ELF-1 (cell line): Measurements from ENCODE around the gene ANKRD36.
A peak's percentile ranks its signal among the peaks of the same experiment; 100 is the strongest.
"Not testable (repeated sequence)": the region's sequence is repeated elsewhere in the genome, so short reads cannot be mapped to it uniquely, and the experiment has no call there.

Experiments
- DNase-seq: peaks from one replicate; pipeline ENCODE4 v3.0.0-alpha.2; 2016; ENCODE audit warnings: low read depth, low spot score

Gene ANKRD36

DNA sequence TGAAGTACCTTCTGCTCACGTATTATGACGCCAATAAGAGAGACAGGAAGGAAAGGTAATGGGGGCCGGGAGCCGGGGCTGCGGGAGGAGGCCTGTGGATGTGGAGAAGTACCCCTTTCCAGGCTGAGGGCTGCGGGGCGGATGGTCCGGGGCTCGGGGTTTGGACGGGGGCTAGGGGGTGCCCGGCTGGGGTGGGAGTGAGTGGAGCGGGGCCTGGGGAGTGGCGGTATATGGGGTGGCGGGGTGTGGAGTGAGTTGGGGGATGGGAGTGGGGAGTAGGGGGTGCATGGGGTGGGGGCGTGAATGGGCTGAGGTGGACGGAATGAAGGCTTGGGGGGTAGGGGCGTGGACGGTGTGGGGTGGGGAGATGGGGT is 916 bp downstream of the ANKRD36 start:
- DNase-seq: not testable (repeated sequence)

DNA sequence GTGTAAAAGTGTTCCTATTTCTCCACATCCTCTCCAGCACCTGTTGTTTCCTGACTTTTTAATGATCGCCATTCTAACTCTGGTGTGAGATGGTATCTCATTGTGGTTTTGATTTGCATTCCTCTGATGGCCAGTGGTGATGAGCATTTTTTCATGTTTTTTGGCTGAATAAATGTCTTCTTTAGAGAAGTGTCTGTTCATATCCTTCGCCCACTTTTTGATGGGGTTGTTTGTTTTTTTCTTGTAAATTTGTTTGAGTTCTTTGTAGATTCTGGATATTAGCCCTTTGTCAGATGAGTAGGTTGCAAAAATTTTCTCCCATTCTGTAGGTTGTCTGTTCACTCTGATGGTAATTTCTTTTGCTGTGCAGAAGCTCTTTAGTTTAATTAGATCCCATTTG is 16.1 kb downstream of the ANKRD36 start:
- not testable (repeated sequence) for DNase-seq

DNA sequence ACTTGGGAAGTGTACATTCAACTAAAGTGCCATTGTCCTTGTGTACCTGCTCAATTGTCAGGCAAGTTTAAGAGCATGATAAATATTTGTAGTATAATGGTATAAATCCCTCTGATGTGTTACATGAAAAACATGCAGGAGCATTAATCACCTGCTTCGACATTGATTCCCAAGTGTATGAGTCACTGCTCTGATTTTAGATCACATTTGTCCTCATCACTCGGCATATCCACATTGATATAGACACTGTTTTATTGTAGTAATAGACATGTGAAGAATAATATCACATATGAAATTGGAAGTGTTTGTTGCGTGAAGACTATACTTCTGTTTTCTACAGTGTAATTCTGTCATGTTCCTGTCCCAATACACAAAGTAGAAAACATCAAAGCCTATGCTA is 31.1 kb downstream of the ANKRD36 start:
- not testable (repeated sequence) for DNase-seq

DNA sequence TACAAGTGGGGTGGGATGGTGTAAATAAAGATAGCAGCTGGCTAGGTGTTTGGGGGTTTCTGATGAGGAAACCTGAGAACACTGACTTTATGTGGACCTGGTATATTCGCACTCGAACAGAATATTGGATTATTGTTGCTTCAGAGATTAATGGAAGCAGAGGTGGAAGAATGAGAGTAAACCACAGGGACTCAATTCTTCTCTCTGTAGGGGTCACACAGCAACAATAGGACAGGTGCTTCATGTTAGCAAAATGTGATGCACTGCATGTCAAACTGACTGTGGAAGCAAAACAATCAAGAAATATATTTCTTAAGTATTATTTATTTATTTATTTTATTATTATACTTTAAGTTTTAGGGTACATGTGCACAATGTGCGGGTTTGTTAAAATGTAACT is 53.6 kb downstream of the ANKRD36 start:
- DNase-seq: not testable (repeated sequence)

DNA sequence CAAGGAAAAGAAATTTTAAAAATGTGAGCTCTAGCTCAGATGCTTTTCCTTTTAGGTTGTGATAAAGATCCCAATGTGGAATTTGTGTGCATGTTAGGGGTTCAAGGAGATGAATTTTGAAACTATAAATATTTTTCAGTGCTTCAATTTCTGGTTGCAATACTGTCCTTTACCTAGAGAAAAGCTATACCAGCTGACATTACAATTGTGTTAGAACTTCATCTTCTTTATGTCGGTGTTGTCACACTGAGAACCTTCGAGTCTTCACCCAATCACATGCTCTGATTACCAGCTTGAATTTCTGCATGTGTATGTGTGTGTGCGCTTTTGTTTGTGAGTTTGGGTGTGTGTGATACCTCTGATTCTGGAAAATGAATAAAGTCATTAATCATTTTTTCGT is 55.0 kb downstream of the ANKRD36 start:
- not testable (repeated sequence) for DNase-seq

DNA sequence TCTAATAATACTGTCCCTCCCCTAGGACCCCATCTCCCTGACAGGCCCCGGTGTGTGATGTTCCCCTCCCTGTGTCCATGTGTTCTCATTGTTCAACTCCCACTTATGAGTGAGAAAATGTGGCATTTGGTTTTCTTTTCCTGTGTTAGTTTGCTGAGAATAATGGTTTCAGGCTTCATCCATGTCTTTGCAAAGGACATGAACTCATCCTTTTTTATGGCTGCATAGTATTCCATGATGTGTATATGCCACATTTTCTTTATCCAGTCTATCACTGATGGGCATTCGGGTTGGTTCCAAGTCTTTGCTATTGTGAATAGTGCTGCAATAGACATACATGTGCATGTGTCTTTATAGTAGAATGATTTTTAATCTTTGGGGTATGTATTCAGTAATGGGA is 55.6 kb downstream of the ANKRD36 start:
- not testable (repeated sequence) for DNase-seq

DNA sequence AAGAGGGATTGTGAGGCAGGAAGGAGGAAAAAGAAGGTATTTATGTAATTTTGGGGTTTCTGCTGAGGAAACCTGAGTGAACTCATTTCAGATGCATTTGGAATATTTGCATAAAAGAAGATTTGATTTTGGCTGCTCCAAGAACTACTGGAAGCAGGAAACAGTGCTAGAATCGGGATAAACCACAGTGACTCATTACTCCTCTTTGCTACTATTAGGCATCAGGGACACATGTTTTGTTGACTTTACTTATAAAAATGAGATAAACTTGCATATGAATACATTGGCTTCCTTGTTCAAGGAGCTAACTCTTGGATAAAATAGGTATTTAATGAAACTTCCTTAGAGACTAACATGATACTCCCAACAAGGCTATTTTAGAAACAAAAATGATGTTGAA is 67.4 kb downstream of the ANKRD36 start:
- not testable (repeated sequence) for DNase-seq

DNA sequence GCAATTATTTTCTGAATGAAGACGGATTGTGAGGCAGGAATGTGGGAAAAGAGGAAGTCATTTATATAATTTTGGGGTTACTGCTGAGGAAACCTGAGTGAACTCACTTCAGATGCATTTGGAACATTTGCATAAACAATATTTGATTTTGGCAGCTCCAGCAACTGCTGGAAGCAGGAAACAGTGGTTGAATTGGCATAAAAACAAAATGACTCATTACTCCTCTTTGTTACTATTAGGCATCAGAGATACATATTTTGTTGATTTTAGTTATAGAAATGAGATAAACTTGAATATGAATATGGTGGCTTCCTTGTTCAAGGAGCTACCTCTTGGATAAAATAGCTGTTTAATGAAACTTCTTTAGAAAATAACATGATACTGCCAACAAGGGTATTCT is 82.4 kb downstream of the ANKRD36 start:
- DNase-seq: not testable (repeated sequence)

DNA sequence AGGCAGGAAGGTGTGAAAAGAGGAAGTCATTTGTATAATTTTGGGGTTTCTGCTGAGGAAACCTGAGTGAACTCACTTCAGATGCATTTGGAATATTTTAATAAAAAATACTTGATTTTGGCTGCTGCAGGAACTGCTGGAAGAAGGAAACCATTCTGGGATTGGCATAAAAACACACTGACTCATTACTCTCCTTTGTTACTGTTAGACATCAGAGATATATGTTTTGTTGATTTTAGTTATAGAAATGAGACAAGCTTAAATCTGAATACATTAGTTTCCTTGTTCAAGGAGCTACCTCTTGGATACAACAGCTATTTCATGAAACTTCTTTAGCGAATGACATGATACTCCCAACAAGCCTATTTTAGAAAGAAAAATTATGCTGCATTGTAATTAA is 84.3 kb downstream of the ANKRD36 start:
- DNase-seq: not testable (repeated sequence)

DNA sequence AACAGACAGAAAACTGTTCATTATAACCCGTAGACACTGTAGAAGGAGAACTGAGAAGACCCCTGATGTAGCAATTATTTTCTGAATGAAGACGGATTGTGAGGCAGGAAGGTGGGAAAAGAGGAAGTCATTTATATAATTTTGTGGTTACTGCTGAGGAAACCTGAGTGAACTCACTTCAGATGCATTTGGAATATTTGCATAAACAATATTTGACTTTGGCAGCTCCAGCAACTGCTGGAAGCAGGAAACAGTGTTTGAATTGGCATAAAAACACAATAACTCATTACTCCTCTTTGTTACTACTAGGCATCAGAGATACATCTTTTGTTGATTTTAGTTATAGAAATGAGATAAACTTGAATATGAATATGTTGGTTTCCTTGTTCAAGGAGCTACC is 87.9 kb downstream of the ANKRD36 start:
- not testable (repeated sequence) for DNase-seq

DNA sequence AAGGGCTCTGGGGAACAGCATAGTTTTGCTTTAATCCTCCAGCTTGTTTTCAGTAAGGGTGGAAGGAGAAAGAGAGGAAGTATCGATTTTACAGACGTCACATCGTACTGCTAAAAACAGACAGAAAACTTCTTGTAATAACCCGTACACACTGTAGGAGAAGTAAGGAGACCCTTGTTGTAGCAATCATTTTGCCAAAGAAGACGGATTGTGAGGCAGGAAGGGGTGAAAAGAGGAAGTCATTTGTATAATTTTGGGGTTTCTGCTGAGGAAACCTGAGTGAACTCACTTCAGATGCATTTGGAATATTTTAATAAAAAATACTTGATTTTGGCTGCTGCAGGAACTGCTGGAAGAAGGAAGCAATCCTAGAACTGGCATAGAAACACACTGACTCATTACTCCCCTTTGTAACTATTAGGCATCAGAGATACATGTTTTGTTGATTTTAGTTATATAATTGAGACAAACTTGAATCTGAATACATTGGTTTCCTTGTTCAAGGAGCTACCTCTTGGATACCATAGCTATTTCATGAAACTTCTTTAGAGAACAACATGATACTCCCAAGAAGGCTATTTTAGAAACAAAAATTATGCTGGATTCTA is 89.8 kb downstream of the ANKRD36 start:
- not testable (repeated sequence) for DNase-seq

DNA sequence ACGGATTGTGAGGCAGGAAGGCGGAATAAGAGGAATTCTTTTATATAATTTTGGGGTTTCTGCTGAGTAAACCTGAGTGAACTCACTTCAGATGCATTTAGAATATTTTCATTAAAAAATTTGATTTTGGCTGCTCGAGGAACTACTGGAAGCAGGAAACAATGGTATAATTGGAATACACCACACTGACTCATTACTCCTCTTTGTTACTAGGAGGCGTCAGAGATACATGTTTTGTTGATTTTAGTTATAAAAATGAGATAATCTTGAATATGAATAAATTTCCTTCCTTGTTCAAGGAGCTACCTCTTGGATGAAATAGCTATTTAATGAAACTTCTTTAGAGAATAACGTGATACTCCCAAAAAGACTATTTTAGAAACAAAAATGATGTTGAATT is 97.4 kb downstream of the ANKRD36 start:
- DNase-seq: no peak

DNA sequence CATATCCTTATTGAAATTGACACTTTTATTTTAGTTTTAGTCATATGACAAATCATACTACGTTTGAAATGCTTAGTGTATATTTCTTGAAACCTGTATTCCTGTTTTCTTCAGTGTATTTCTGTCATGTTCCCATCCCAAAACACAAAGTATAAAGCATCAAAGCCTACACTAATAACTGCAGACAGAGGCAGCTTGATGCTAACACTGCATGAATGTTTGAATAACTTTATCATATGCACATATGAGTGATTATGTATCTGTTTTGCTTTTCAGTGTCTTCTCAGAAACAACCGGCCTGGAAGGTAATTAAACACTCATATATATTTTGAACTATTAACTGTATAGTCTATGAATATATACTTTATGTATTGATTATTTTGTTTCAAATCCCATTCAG is 102.1 kb downstream of the ANKRD36 start:
- not testable (repeated sequence) for DNase-seq

DNA sequence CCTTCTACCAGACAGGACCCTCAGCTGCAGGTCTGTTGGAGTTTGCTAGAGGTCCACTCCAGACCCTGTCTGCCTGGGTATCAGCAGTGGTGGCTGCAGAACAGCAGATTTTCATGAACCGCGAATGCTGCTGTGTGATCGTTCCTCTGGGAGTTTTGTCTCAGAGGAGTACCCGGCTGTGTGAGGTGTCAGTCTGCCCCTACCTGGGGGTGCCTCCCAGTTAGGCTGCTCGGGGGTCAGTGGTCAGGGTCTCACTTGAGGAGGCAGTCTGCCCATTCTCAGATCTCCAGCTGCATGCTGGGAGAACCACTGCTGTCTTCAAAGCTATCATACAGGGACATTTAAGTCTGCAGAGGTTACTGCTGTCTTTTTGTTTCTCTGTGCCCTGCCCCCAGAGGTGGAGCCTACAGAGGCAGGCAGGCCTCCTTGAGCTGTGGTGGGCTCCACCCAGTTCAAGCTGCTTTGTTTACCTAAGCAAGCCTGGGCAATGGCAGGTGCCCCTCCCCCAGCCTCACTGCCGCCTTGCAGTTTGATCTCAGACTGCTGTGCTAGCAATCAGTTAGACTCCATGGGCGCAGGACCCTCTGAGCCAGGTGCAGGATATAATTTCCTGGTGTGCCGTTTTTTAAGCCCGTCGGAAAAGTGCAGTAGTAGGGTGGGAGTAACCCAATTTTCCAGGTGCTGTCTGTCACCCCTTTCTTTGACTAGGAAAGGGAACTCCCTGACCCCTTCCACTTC is 118.1 kb downstream of the ANKRD36 start:
- DNase-seq: not testable (repeated sequence)

DNA sequence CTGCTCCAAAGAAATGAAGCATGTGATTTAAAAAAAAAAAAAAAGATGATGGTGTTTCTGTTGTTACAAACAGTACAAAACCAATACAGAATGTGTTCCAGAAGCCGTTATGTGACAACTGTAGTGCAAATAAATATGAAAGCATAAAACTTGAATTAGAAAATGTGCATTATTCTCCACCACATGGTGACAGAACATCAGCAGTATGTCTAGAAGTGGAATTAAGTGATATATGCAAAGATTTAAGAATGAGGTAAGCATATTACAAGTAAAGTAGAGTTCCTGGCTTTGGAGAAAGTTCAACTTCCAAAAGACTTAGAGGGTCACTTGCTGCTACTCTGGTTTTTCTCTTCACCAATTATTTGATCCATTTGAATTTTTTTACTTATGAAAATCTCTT is 120.0 kb downstream of the ANKRD36 start:
- DNase-seq: not testable (repeated sequence)

DNA sequence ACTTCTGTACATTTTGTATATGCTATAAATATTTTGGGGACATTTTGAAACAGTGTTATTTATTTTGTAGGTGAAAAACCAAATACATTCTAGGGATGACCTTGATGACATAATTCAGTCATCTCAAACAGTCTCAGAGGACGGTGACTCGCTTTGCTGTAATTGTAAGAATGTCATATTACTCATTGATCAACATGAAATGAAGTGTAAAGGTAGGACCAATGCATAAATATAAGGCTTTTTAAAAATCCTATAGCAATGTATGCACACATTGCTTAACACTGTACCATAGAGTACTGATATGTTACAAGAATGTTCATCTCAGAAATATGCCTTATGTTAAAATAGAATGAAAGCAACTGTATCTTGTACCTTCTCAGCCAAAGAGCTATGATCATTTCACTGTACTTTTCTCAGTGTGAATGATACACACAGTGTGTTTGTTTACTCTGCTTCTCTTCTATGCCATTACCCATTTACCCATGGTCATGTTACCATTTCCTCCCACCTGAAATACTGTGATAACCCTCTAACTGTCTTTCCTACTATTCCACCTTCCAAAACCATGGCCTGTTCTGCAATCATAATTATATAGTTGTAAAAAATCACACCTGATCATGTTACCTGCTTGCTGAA is 120.8 kb downstream of the ANKRD36 start:
- not testable (repeated sequence) for DNase-seq

DNA sequence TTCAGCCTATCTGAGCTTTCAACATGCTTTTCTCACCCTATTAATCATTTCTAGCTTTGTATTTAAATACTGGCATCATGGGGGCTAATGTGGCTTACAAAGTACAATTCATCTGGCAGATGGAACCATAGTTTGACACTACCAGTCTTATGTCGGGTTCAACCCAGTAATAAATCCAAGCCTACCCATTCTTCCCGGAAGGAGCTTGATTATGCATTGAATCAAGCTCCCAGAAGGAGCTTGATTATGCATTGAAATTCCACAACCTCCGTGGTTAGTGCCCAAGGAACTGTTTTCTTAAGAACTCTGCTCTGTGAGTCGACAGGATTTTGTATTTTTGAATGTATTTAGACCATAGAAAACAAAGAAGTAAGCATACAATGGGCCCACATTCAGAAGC is 148.2 kb downstream of the ANKRD36 start:
- not testable (repeated sequence) for DNase-seq

DNA sequence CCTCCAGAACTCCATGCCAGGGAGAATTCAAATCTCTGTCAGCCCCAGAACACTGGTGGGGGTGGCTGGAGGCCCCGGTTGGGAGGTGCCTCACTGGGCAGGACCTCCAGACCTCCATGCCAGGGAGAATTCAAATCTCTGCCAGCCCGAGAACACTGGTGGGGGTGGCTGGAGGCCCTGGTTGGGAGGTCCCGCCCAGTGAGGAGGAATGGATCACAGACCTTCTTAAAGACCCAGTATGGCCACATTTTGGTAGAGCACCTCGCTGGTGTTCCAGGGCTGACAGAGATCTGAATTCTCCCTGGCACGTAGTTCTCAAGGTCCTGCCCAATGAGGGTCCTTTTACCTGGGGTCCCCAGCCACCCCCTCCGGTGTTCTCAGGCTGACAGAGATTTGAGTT is 153.5 kb downstream of the ANKRD36 start:
- not testable (repeated sequence) for DNase-seq

DNA sequence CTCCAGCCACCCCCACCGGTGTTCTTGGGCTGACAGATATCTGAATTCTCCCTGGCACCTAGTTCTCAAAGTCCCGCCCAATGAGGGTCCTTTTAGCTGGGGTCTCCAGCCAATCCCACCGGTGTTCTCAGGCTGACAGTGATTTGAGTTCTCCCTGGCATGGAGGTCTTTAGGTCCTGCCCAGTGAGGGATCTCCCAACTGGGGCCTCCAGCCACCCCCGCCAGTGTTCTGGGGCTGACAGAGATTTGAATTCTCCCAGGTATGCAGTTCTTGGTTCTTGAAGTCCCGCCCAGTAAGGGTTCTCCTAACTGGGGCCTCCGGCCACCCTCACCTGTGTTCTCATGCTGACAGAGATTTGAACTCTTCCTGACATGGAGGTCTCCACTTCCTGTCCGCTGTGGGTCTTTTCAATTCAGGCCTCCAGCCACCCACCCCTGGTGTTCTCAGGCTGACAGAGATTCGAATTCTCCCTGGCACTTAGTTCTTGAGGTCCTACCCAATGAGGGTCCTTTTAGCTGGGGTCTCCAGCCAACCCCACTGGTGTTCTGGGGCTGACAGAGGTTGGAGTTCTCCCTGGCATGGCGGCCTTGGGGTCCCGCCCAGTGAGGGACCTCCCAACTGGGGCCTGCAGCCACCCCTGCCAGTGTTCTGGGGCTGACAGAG is 154.6 kb downstream of the ANKRD36 start:
- peak; percentile 1 for DNase-seq

DNA sequence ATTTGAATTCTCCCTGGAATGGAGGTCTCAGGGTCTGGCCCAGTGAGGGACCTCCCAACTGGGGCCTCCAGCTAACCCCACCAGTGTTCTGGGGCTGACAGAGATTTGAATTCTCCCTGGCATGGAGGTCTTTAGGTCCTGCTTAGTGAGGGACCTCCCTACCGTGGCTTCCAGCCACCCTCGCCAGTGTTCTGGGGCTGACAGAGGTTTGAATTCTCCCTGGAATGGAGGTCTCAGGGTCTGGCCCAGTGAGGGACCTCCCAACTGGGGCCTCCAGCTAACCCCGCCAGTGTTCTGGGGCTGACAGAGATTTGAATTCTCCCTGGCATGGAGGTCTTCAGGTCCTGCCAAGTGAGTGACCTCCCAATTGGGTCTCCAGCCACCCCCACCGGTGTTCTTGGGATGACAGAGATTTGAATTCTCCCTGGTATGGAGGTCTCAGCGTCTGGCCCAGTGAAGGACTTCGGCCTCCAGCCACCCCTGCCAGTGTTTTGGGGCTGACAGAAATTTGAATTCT is 155.2 kb downstream of the ANKRD36 start:
- DNase-seq: not testable (repeated sequence)

DNA sequence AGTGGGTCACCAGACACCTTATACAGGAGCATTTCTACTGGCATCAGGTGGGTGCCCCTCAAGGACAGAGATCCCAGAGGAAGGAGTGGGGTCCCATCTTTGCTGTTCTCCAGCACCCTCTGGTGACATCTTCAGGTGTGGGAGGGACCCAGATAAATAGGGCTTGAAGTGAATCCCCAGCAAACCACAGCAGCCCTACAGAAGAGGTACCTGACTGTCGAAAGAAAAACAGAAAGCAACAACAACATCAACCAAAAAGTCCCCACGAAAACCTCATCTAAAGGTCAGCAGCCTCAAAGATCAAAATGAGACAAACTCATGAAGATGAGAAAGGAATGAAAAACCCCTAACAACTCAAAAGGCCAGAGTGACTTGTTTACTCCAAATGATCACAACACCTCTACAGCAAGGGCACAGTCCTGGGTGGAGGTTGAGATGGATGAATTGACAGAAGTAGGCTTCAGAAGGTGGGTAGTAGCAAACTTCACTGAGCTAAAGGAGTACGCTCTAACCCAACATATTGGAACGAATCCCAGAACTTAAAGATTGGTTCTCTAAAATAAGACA is 163.4 kb downstream of the ANKRD36 start:
- DNase-seq: not testable (repeated sequence)

DNA sequence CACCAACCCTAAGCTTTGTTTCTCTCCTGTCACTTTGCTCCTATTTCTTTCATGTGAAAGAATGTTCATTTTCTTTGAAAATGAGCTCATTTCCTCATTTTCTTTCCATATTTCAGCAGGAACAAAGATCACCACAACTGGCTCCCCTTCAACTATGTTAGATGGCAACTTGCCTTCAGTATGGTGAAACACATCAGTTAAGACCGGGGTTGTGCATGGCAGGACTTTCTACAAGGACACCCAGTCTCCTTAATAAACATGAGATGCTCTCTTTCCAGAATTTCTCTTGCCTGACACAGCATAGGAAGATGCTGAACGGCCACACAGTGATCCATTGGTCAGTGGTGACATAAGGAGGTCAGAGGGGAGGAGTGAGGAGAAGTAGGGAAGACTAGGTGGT is 172.2 kb downstream of the ANKRD36 start:
- DNase-seq: not testable (repeated sequence)
